Nephron (organoid): ENCODE data around the gene C1QC.

Source experiments
- H3K27ac Mint-ChIP-seq, 3 experiments: 2 replicates each; pipeline ENCODE4 v1.8.0; 2020; ENCODE audit warnings: mixed read lengths in 3 of 3, mild to moderate bottlenecking in 2 of 3, moderate library complexity in 1 of 3
- H3K27me3 Mint-ChIP-seq: 2 replicates; pipeline ENCODE4 v1.8.0; 2021; ENCODE audit warnings: low read depth, mild to moderate bottlenecking, moderate library complexity, mixed read lengths
- H3K36me3 Mint-ChIP-seq: 2 replicates; pipeline ENCODE4 v1.8.0; 2020; ENCODE audit warnings: low read depth, mixed read lengths
- H3K4me1 Mint-ChIP-seq: 2 replicates; pipeline ENCODE4 v1.8.0; 2020; ENCODE audit warnings: mixed read lengths
- H3K4me3 Mint-ChIP-seq, 3 experiments: 2 replicates each; pipeline ENCODE4 v1.8.0; 2020; ENCODE audit warnings: mild to moderate bottlenecking in 3 of 3, mixed read lengths in 3 of 3, moderate library complexity in 2 of 3
- H3K9me3 Mint-ChIP-seq: 2 replicates; pipeline ENCODE4 v1.8.0; 2020; ENCODE audit warnings: mixed read lengths
- TF ChIP-seq, protein P1 (sequence below), 3 experiments: fragments of 200-600 bp; sonication (generic); IDR thresholded peaks; one replicate each; pipeline ENCODE4 v1.5.0; 2021; ENCODE audit warnings: antibody characterized with exemption in 3 of 3; ENCODE audit not compliant: unreplicated experiment in 3 of 3

The C1QC gene

DNA sequence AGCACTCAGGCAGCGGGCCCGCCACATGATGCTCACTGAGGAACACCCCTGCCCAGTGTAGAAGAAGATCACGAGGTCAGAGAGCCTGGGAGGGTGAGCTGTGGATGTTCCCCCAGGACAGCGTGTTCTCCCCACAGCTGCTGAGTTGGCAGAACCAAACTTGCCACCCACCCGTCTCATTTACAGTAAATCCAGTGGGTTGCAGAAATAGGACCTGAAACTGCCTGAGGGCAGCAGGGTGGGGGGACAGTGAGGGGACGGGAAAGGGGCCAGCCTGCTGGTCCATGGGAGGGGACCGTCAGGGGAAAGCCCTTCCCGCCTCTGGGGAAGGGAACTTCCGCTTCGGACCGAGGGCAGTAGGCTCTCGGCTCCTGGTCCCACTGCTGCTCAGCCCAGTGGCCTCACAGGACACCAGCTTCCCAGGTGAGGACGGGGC lies 9.5 kb downstream of the C1QC start, which contains the start of gene C1QB:
TSS of gene C1QB (plus strand) at position 356 of the 436 bp plus-strand sequence. CDS start 6,227 bp downstream, outside the sequence.
- H3K27me3 Mint-ChIP-seq: peaks cover 36% of the 10 kb centered on the region

DNA sequence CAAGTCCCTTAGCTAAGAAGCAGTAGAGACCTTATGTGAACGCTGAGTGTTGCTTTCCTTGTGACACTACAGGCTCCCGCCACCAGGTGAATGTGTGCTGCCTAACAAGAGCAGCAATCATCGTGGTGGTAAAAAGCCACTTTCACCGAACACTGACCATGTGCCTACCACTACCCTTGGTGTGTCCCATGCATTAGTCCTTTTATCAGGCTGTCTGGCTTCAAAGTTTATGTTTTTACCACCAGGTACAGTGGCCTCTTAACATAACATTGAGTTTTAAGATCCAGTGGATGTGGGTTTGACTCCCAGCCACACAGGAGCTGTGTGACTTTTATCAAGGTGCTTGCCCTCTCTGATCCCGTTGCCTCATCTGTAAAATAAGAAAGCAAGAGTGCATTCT lies 11.3 kb downstream of the C1QC start:
- Mint-ChIP-seq H3K4me1 (peaks cover 10% of the 10 kb centered on the region), H3K27me3 (peaks cover 44% of the 10 kb centered on the region), H3K4me3 (no peak overlapping the region), H3K9me3 (no peaks in the 10 kb centered on the region), H3K27ac (no peak overlapping the region), H3K36me3 (no peaks in the 10 kb centered on the region)
- TF ChIP-seq, protein P1, sequence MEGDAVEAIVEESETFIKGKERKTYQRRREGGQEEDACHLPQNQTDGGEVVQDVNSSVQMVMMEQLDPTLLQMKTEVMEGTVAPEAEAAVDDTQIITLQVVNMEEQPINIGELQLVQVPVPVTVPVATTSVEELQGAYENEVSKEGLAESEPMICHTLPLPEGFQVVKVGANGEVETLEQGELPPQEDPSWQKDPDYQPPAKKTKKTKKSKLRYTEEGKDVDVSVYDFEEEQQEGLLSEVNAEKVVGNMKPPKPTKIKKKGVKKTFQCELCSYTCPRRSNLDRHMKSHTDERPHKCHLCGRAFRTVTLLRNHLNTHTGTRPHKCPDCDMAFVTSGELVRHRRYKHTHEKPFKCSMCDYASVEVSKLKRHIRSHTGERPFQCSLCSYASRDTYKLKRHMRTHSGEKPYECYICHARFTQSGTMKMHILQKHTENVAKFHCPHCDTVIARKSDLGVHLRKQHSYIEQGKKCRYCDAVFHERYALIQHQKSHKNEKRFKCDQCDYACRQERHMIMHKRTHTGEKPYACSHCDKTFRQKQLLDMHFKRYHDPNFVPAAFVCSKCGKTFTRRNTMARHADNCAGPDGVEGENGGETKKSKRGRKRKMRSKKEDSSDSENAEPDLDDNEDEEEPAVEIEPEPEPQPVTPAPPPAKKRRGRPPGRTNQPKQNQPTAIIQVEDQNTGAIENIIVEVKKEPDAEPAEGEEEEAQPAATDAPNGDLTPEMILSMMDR (IDR thresholded peaks at IDR 0.05; ENCODE audit: unreplicated experiment in 3 of 3): peak in 1 of 3 experiments; percentile 17

More for the DNA sequence above, 9.5 kb downstream of the C1QC start, which contains the start of gene C1QB:
- Mint-ChIP-seq H3K36me3 (no peaks in the 10 kb centered on the region), H3K9me3 (no peaks in the 10 kb centered on the region), H3K4me1 (peaks cover 10% of the 10 kb centered on the region), H3K4me3 (no peak within 1 kb of the TSS), H3K27ac (no peak within 1 kb of the TSS)
- TF ChIP-seq, protein P1 (IDR thresholded peaks at IDR 0.05; ENCODE audit: unreplicated experiment in 3 of 3): no peak

DNA sequence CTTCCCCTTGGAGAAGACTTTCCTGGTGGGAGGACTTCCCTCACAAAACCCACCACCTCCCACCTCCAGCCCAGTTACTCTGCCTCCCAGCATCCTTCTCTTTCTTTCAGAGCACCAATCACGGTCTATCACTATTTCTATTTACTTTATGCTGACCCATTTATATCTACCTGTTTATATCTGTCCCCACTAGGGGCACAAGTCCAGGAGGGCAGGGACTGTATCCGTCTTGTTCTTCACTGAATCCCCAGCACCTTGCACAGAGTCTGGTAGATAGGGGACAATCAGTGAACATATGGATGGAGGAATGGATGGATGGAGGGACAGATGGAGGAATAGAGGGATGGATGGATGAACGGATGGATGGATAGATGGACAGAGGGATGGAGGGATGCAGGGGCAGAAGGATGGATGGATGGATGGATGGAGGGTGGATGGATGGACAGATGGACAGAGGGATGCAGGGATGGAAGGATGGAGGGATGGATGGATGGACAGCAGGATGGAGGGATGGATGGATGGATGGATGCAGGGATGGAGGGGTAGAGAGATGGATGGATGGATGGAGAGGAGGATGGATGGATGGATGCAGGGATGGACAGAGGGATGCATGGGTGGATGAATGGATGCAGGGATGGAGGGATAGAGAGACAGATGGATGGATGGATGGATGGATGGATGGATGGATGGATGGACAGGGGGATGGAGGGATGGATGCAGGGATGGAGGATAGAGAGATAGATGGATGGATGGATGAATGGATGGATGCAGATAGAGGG lies 15.1 kb downstream of the C1QC start:
- TF ChIP-seq, protein P1 (IDR thresholded peaks at IDR 0.05; ENCODE audit: unreplicated experiment in 3 of 3): no peak

DNA sequence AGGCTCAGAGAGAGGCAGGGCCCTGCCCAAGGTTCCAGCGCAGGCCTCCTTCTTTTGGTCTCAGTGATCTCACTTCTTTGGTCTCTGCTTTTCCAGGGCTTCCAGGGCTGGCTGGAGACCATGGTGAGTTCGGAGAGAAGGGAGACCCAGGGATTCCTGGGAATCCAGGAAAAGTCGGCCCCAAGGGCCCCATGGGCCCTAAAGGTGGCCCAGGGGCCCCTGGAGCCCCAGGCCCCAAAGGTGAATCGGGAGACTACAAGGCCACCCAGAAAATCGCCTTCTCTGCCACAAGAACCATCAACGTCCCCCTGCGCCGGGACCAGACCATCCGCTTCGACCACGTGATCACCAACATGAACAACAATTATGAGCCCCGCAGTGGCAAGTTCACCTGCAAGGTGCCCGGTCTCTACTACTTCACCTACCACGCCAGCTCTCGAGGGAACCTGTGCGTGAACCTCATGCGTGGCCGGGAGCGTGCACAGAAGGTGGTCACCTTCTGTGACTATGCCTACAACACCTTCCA lies 17.3 kb downstream of the C1QC start:
- no peaks in the 10 kb centered on the region for H3K4me1 Mint-ChIP-seq
- no peaks in the 10 kb centered on the region for H3K9me3 Mint-ChIP-seq
- peaks cover 54% of the 10 kb centered on the region for H3K27me3 Mint-ChIP-seq
- H3K36me3 Mint-ChIP-seq: no peaks in the 10 kb centered on the region
- H3K27ac Mint-ChIP-seq: no peak overlapping the region
- no peak overlapping the region for H3K4me3 Mint-ChIP-seq
- TF ChIP-seq, protein P1 (IDR thresholded peaks at IDR 0.05; ENCODE audit: unreplicated experiment in 3 of 3): no peak

More for the DNA sequence above, 15.1 kb downstream of the C1QC start:
- Mint-ChIP-seq H3K27me3 (peaks cover 60% of the 10 kb centered on the region), H3K36me3 (no peaks in the 10 kb centered on the region), H3K4me3 (no peak overlapping the region), H3K4me1 (no peaks in the 10 kb centered on the region), H3K9me3 (no peaks in the 10 kb centered on the region), H3K27ac (no peak overlapping the region)

DNA sequence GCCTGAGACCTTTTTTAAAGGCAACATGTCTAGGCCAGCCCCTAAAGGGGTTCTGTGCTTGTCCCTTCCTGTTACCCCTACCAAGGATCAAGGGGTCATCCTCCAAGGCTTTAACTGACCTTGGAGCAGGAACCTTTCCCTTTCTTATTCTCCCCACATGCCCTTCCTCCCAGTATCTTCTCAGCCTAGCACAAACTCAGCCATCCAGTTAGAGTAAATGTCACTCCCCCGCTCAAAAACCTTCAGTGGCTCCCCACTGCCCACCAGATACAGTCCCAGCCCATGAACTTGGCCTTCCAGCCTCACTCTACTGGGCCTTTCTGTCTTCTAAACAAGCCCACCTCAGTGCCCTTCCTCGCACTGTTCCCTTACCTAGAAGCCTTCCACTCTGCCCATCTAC lies 18.4 kb downstream of the C1QC start:
- no peak overlapping the region for H3K27ac Mint-ChIP-seq
- peaks cover 45% of the 10 kb centered on the region for H3K27me3 Mint-ChIP-seq
- no peaks in the 10 kb centered on the region for H3K4me1 Mint-ChIP-seq
- no peak overlapping the region for H3K4me3 Mint-ChIP-seq
- no peaks in the 10 kb centered on the region for H3K9me3 Mint-ChIP-seq
- H3K36me3 Mint-ChIP-seq: no peaks in the 10 kb centered on the region
- TF ChIP-seq, protein P1 (IDR thresholded peaks at IDR 0.05; ENCODE audit: unreplicated experiment in 3 of 3): no peak
